HG02973 (cell line): ENCODE data around the gene PTPRH.
"Not testable (repeated sequence)": the region's sequence is repeated elsewhere in the genome, so short reads cannot be mapped to it uniquely, and the experiment has no call there.

Source experiments
- ATAC-seq: cut with Tn5 transposase; IDR thresholded peaks from one replicate; pipeline ENCODE4 v1.9.1; 2021; ENCODE audit warnings: moderate library complexity; ENCODE audit not compliant: unreplicated experiment

PTPRH gene

GRCh38 chr19:55181740-55182139 lies 27.6 kb downstream of the PTPRH start:
- no peak for ATAC-seq

GRCh38 chr19:55179606-55180484 lies 29.5 kb downstream of the PTPRH start, which contains the start of gene SYT5:
SYT5 (minus strand) TSS chr19:55180289; CDS start chr19:55179041, 1,248 bp downstream.
- no peak for ATAC-seq

DNA sequence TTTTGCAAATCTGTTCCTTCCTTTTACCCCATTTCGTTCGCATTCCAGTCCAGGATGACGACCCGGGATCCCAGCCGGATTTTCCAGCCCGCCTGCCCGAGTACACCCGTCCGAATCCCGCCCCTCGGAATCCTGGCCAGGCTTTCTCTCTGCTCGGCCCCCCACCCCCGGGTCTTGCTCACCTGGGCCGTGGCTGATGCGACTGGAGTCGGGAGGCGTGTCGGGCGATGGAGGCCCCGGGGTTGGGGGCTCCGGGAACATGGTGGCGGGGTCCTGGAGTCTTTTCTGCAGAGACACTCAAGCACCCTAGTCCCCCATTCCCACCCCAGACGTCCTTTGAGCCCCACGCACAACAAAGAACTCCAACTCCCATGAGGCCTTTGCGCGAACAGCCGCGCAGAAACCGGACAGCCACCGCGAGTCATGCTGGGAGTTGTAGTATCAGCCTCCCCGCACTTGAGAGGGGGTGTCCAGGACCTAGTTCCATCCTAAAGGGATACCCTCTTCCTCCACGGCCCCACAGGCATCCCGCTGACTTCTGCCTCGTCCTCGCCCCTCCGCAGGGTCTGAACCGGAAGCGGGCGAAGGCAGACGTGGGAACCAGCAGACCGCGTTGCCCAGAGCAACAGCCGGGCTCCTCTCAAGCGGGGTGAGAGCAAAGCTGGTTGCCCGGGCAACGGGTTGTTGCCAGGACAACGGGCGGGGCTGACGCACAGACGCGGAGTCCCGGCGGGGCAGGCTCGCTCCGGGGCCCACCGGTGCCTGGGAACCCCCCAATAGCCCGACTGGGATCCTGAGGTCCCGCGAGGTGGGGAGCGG lies 30.3 kb downstream of the PTPRH start:
- peak; percentile 75 for ATAC-seq

GRCh38 chr19:55176076-55176475 lies 33.2 kb downstream of the PTPRH start:
- ATAC-seq = no peak

DNA sequence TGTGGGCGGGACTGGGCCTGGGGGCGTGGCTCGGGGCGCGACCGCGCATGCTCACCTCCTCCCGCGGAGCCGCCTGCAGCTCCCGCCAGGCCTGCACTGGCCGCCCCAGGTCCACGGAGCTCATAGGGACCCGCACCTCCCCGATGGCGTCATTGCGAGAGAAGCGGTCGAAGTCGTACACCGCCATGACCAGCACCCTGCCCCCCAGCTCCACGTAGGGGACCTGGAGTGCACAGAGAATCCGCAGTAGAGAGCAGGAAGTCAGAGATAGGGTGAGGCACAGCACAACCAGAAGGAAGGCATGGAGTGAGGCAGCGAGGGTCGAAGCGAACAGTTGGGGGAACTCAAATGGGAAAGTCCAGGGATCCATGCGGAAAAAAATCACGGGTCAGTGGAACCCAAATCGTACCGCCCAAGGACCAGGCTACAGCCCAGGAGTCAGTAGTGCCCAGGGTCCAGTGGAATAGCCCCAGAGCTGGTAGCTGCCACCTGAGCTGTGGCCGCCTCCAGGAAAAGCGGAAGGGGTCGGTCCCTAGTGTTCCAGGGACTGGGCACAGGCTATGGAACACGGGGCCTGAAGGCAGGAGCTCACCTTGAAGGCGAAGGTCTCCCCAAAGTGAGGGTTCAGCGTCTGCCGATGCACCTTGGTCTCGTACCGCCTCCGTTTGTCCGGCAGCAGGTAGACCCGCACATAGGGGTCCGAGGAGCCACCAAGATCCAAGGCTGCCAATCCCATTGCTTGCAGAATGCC lies 34.0 kb downstream of the PTPRH start:
- no peak for ATAC-seq

GRCh38 chr19:55174425-55175116 lies 34.7 kb downstream of the PTPRH start:
- no peak for ATAC-seq

DNA sequence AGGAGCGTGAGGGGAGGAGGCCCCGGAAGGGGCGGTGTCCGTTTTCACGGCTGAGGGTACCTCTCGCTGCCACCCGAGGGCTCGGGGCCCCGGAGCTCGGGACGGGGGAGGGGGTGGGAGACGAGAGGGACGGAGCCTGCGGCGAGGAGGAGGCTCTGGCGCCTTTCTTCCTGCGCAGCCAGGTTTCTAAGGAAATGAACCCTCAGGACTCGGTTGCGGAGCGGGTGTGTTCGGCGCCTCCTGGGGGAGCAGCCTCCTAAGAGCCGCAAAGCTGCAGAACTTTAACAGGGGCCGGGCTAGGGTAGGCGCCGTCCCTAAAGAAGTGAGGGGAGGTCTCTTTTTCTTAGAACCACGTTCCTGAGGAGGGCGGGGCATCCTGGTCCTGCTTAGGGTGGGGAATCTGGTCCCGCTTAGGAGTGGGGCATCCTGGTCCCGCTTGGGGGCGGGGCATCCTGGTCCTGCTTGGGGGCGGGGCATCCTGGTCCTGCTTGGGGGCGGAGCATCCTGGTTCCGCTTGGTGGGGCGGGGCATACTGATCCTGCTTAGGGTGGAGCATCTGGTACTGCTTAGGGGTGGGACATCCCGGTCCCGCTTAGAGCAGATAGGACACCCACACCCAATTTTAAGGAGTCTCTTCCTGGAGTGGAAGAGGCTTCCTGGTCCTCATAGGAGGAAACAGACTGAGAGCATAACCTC lies 35.4 kb downstream of the PTPRH start:
- ATAC-seq = no peak

GRCh38 chr19:55173186-55173713 lies 36.1 kb downstream of the PTPRH start:
- ATAC-seq = no peak

GRCh38 chr19:55172741-55173140 lies 36.6 kb downstream of the PTPRH start:
- no peak for ATAC-seq

DNA sequence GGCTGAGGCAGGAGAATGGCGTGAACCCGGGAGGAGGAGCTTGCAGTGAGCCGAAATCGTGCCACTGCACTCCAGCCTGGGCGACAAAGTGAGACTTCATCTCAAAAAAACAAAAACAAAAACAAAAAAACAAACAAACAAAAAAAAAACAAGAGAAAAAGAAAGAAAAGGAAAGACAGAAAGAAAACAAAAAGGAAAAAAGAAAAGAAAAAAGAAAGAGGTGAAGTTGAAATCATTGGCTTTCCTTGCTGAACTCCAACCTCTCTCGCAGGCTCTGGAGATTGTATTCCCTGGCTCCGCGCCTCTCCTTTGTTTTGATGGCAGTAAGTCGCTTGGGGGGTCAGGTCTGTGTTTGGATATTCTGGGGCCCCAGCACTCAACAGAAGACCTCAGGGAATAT lies 37.0 kb downstream of the PTPRH start:
- ATAC-seq = not testable (repeated sequence)

GRCh38 chr19:55171440-55171839 lies 37.9 kb downstream of the PTPRH start:
- no peak for ATAC-seq

- ATAC-seq = no peak
Observed at GRCh38 chr19:55169136-55169535, 40.2 kb downstream of the PTPRH start.

GRCh38 chr19:55166530-55167268 lies 42.6 kb downstream of the PTPRH start, which contains the start of gene DNAAF3:
DNAAF3 (minus strand) TSS chr19:55166613; CDS start chr19:55166413, 200 bp downstream.
- ATAC-seq = peak; percentile 81

- no peak for ATAC-seq
Observed at GRCh38 chr19:55165952-55166529, 43.3 kb downstream of the PTPRH start.

DNA sequence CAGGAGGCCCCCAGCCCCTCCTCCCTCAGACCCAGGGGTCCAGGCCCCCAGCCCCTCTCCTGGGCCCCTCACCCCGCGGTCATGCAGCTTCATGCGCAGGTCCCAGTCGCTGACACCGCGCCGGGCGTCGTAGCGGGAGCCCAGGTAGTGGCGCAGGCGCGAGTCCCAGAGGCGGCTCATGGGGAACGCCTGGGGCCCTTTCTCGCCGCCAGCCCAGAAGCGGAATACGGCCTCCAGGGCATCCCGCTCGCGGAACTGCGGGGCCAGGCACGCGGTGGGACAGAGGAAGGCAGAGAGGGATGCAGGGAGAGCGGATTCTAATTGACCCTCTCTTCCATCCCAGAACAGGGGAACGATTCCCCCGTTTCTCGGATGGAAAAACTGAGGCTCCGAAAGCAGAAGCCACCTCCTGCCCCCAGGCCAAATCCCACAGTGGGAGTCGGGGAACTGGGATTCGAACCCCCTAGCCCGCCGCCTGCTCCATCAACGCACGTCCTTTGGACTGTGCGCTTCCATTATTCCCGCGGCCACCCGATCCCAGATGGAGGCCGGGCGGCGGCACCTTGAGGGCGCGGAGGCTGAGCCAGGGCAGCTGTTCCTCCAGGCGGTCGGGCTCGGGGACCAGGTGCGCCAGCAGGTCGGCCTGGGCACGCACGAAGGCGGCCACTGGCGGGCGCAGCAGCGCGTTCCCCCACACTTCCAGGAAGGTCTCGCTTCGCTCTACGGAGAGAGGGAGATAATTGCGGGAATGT lies 47.6 kb downstream of the PTPRH start:
- no peak for ATAC-seq

DNA sequence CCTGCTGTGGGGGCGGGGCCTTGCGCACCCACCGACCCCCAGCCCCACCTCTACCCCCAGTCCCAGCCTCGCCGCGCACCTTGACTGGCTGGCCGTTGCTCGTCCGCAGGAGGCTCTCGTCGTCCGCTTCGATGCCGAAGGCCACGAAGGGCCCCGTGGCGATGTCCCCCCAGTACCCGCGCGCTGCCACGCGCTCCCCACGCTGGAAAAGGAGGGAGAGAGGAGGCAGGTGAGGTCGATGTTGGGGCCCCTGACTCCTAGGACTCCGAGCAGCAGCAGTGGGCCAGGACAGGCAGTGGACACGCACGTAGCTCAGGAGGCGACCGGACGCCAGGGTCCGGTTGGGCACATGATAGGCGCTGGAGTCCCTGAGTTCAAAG lies 48.3 kb downstream of the PTPRH start:
- no peak for ATAC-seq

- peak; percentile 73 for ATAC-seq
Observed at GRCh38 chr19:55160128-55160985, 48.9 kb downstream of the PTPRH start.
